Choroid plexus epithelial cell (primary cell): Measurements from ENCODE around the gene CCDC17.

Source experiments
- DNase-seq: peaks from one replicate; pipeline ENCODE4 v3.0.0-alpha.2; 2010; ENCODE audit warnings: low read depth
- H3K4me3 ChIP-seq: 2 replicates; pipeline ENCODE4 v1.5.1; 2011; ENCODE audit warnings: low read depth, mild to moderate bottlenecking, control low read depth, low read length, moderate library complexity
- TF ChIP-seq, protein P1 (sequence below): conservative IDR thresholded peaks from 2 replicates; pipeline ENCODE4 v1.5.1; 2011; ENCODE audit warnings: low read depth, mild to moderate bottlenecking, control low read depth, inconsistent platforms, low read length, moderate library complexity

Gene CCDC17

DNA sequence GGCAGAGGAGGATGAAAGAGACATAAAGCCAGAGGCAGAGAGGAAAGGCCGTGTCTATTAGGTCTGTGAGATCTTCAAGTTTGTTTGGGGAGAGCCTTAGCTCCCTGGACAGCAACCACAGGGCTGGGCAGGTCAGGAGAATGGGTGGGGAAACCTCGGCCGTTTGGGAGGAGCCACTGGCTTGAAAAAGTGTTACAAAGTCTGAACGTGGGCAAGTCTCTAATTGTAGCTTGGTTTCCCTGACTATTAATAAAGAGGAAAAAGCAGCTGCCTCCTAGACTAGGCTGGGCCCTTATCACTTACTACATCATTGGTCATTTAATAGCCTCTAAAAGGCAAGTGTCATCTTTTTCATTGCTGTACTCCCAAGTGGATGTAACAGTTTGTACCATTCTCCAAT lies at the start of gene CCDC17:
CCDC17 (minus strand) TSS at position 83 of the 400 bp plus-strand sequence. CDS start 145 bp downstream, outside the sequence.
- peak; percentile 21 for DNase-seq
- TF ChIP-seq, protein P1, sequence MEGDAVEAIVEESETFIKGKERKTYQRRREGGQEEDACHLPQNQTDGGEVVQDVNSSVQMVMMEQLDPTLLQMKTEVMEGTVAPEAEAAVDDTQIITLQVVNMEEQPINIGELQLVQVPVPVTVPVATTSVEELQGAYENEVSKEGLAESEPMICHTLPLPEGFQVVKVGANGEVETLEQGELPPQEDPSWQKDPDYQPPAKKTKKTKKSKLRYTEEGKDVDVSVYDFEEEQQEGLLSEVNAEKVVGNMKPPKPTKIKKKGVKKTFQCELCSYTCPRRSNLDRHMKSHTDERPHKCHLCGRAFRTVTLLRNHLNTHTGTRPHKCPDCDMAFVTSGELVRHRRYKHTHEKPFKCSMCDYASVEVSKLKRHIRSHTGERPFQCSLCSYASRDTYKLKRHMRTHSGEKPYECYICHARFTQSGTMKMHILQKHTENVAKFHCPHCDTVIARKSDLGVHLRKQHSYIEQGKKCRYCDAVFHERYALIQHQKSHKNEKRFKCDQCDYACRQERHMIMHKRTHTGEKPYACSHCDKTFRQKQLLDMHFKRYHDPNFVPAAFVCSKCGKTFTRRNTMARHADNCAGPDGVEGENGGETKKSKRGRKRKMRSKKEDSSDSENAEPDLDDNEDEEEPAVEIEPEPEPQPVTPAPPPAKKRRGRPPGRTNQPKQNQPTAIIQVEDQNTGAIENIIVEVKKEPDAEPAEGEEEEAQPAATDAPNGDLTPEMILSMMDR, result no peak
- no peak within 1 kb of the TSS for H3K4me3 ChIP-seq

DNA sequence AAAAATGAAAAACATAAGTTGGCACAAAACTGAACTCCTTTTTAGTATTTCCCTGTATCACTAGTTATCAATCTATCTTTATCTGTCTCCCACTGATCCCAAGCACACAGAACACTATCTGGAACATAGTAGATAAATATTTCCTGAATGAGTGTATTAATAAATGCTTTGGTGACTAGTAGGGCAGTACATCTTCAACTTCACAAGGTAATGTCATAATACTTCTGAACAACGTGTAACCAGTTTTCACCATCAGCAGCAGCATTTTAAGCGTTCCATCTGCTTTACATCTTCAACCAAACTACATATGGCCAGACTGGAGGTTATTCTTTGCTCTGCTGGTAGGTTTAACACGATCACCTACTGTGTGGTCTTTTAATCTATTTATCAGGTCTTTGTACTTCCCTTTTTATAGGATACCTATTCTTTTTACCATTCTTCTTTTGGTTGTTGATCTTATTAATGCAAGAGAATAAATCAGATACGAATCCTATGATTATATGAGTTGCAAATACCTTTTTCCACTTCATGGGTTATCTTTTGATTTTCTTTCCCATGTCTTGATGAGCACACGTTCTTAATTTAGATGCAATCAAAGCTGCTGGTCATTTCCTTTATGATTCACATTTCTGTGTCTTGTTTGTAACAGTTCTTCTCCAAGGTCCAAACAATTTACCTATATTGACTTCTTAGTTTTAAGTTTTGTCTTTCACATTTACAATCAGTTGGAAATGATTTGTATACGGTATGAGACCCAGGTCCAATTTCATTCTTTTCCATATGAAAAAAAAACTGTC lies 46.2 kb upstream of the CCDC17 start:
- H3K4me3 ChIP-seq, result no peak overlapping the region
- DNase-seq, result peak; percentile 37
- TF ChIP-seq, protein P1, result no peak

DNA sequence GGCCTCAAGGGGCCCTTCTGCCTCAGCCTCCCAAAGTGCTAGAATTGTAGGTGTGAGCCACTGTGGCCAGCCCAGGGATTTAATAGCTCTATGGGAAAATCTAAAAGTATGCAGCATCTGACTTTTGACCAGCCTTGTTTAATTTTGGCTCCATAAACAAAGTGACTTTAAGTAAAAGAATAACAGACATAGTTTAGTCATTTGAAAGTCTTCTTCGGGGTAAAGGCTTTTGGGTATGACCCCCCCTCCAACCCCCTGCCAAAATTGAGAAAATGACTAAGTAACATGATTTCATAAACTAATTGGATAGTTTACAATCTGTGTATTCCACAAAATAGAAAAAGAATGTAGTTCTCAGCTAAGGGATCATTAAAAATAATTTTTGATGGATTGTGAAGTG lies 45.5 kb upstream of the CCDC17 start:
- TF ChIP-seq, protein P1, result no peak
- H3K4me3 ChIP-seq, result no peak overlapping the region
- peak; percentile 20 for DNase-seq

DNA sequence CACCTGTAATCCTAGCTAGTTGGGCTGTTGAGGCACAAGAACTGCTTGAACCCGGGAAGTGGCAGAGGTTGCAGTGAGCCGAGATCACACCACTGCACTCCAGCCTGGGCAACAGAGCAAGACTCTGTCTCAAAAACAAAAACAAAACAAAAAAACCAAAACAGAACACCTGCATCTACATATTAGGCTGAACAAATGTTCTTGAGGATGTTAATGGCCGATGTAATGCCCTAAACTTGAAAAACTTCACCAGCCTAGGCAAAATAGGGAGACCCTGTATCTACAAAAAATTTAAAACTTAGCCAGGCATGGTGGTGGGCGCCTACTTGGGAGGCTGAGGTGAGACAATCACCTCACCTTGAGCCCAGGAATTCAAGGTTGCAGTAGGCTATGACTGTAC lies 44.7 kb upstream of the CCDC17 start:
- no peak for DNase-seq
- TF ChIP-seq, protein P1, result no peak
- no peak overlapping the region for H3K4me3 ChIP-seq

DNA sequence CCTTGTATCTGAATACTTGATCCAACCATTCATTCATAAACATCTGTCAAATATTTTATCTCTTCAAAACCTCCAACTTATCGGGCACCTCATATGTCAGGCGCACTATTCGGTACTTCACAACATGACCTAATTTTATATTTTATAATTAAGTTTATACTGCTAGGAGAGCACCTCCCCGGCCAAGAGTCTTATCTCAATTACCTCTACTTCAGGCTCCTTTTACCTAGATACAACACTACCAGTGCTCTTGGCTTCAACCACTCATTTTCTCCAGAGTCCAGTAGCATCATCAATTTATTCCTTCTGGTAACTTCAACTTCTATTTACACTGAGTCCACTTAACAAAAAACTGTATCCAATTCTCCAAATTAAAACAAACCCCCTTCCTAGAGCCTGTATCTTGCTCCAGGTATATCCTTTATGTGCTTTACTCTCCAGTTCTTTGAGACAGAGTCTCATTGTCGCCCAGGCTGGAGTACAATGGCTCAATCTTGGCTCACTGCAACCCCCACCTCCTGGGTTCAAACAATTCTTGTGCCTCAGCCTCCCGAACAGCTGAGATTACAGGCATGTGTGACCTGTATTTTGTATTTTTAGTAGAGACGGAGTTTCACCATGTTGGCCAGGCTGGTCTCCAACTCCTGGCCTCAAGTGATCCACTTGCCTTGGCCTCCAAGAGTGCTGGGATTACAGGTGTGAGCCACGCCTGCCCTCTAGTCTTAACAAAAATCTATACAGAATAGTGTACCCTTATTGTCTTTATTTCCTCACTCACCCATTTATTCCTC lies 43.7 kb upstream of the CCDC17 start:
- no peak for DNase-seq
- TF ChIP-seq, protein P1, result no peak
- no peak overlapping the region for H3K4me3 ChIP-seq

DNA sequence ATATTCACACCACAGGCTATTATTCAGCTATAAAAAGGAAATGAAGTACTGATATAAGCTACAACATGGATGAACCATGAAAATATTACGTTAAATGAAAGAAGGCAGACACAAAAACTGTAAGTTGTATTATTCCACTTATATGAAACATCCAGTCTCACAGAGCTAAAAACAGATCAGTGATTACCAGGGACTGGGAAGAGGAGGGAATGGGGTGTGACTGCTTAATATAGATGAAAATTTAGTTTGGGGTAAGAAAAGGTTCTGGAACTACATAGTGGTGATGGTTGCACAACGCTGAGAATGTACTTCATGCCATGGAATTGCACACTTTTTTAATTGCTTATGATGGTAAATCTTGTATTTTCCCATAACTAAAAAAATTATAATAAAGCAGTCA lies 43.0 kb upstream of the CCDC17 start:
- TF ChIP-seq, protein P1, result no peak
- DNase-seq, result no peak
- H3K4me3 ChIP-seq, result no peak overlapping the region
